SK-N-SH treated with all-trans-retinoic acid at 6 μM for 48 hours (cell line): ENCODE data around the gene PCBD2.

ENCODE experiments used
- ATAC-seq: fragments of 200-7000 bp; cut with Tn5 transposase; 3 replicates; pipeline ENCODE4 v1.9.1; 2020; ENCODE audit warnings: mild to moderate bottlenecking, moderate library complexity
- CREB5 ChIP-seq: fragments of 250-450 bp; sonication (Bioruptor Pico); IDR thresholded peaks from 2 replicates; pipeline ENCODE4 v1.5.1; 2020; ENCODE audit warnings: low read depth, mild to moderate bottlenecking, moderate library complexity
- CSDC2 ChIP-seq: fragments of 250-450 bp; sonication (Bioruptor Pico); IDR thresholded peaks from 2 replicates; pipeline ENCODE4 v1.5.0; 2020; ENCODE audit warnings: mild to moderate bottlenecking, moderate library complexity
- CSRNP3 ChIP-seq: fragments of 250-450 bp; sonication (Bioruptor Pico); IDR thresholded peaks from 2 replicates; pipeline ENCODE4 v1.5.1; 2021; ENCODE audit warnings: mild to moderate bottlenecking, moderate library complexity
- ESRRG ChIP-seq: fragments of 250-450 bp; sonication (Bioruptor Pico); IDR thresholded peaks from 2 replicates; pipeline ENCODE4 v1.6.1; 2021; ENCODE audit warnings: mild to moderate bottlenecking
- GLIS3 ChIP-seq: fragments of 250-450 bp; sonication (Bioruptor Pico); IDR thresholded peaks from 2 replicates; pipeline ENCODE4 v1.5.0; 2020; ENCODE audit warnings: mild to moderate bottlenecking, moderate library complexity
- ISL1 ChIP-seq: fragments of 250-450 bp; sonication (Bioruptor Pico); IDR thresholded peaks from 2 replicates; pipeline ENCODE4 v2.1.2; 2022; ENCODE audit warnings: mild to moderate bottlenecking, moderate library complexity
- OSR1 ChIP-seq: fragments of 250-450 bp; sonication (Bioruptor Pico); IDR thresholded peaks from 2 replicates; pipeline ENCODE4 v1.8.0; 2022; ENCODE audit warnings: moderate library complexity, mild to moderate bottlenecking, inconsistent platforms
- PATZ1 ChIP-seq: fragments of 250-450 bp; sonication (Bioruptor Pico); IDR thresholded peaks from 2 replicates; pipeline ENCODE4 v1.8.0; 2020; ENCODE audit warnings: mild to moderate bottlenecking, moderate library complexity, borderline replicate concordance
- PPARA ChIP-seq: fragments of 250-450 bp; sonication (Bioruptor Pico); IDR thresholded peaks from 2 replicates; pipeline ENCODE4 v1.5.0; 2020; ENCODE audit warnings: mild to moderate bottlenecking, borderline replicate concordance
- RARB ChIP-seq: fragments of 250-450 bp; sonication (Bioruptor Pico); IDR thresholded peaks from 2 replicates; pipeline ENCODE4 v1.8.0; 2021; ENCODE audit warnings: mild to moderate bottlenecking, moderate library complexity
- SNAI2 ChIP-seq: fragments of 250-450 bp; sonication (Bioruptor Pico); IDR thresholded peaks from 2 replicates; pipeline ENCODE4 v1.5.0; 2020; ENCODE audit warnings: mild to moderate bottlenecking, moderate library complexity
- TCF4 ChIP-seq: fragments of 250-450 bp; sonication (Bioruptor Pico); IDR thresholded peaks from 2 replicates; pipeline ENCODE4 v1.8.0; 2021; ENCODE audit warnings: mild to moderate bottlenecking, moderate library complexity, borderline replicate concordance
- ZC3H10 ChIP-seq: fragments of 250-450 bp; sonication (Bioruptor Pico); IDR thresholded peaks from 2 replicates; pipeline ENCODE4 v1.5.1; 2021; ENCODE audit warnings: mild to moderate bottlenecking, moderate library complexity
- ZNF565 ChIP-seq: fragments of 450-650 bp; formaldehyde crosslinking; conservative IDR thresholded peaks from 2 replicates; pipeline ENCODE4 v1.5.0; 2020; ENCODE audit warnings: low read depth, mild to moderate bottlenecking, moderate library complexity
- ZNF70 ChIP-seq: fragments of 450-650 bp; formaldehyde crosslinking; IDR thresholded peaks from 2 replicates; pipeline ENCODE4 v1.5.0; 2020; ENCODE audit warnings: mild to moderate bottlenecking, moderate library complexity
- TF ChIP-seq, protein P1 (sequence below): fragments of 250-450 bp; sonication (Bioruptor Pico); IDR thresholded peaks from 2 replicates; pipeline ENCODE4 v1.5.0; 2020; ENCODE audit warnings: mild to moderate bottlenecking, moderate library complexity
- TF ChIP-seq, protein P2 (sequence below): fragments of 250-450 bp; sonication (Bioruptor Pico); IDR thresholded peaks from 2 replicates; pipeline ENCODE4 v1.8.0; 2021; ENCODE audit warnings: low read depth, mild to moderate bottlenecking, moderate library complexity, borderline replicate concordance

The PCBD2 gene

DNA sequence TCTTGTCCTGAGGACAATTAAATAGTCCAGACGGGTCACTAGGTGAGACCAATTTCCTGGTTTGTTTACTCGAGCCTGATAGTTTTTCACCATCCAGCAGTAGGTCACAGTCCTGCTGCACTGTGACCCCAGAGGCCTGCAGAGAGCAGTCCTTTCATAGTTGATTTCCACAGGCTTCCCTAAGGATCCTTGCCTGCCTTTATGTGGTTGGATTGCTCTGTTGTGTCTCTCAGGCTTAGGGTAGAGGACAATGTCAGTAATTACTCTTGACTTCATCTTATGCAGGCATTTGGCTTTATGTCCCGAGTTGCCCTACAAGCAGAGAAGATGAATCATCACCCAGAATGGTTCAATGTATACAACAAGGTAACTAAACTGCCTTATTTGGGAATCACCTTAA lies 53.8 kb downstream of the PCBD2 start (continued):
- TF ChIP-seq CREB5 (CRISPR knock-in tag), result no peak
- no peak for TF ChIP-seq ISL1 (CRISPR knock-in tag)
- no peak for TF ChIP-seq ZNF565 (CRISPR knock-in tag)
- no peak for TF ChIP-seq OSR1 (CRISPR knock-in tag)
- TF ChIP-seq ESRRG (CRISPR knock-in tag), result no peak

DNA sequence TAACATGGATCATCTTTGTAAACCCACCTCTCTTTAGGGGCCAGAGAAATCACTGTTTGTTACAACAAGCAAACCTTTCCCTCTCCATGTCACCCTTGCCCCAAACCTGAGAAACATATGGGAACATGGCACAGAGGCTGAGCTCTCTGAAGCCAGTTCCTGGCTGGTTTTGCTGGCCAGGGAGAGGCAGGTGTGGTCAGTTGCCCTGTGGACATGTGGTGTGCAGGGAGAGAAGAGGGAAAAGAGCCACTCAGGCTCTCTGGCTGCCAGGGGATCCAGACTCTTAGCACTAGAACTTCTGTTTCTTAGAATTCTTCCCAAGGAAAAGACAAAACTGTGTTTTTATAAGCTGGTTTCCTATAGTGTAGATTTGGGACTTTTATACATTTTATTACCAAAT lies 58.2 kb downstream of the PCBD2 start:
- no peak for ATAC-seq
- no peak for TF ChIP-seq ZNF565 (CRISPR knock-in tag)
- no peak for TF ChIP-seq CSRNP3 (CRISPR knock-in tag)
- TF ChIP-seq CSDC2 (CRISPR knock-in tag), result no peak
- no peak for TF ChIP-seq CREB5 (CRISPR knock-in tag)
- TF ChIP-seq SNAI2 (CRISPR knock-in tag), result no peak

DNA sequence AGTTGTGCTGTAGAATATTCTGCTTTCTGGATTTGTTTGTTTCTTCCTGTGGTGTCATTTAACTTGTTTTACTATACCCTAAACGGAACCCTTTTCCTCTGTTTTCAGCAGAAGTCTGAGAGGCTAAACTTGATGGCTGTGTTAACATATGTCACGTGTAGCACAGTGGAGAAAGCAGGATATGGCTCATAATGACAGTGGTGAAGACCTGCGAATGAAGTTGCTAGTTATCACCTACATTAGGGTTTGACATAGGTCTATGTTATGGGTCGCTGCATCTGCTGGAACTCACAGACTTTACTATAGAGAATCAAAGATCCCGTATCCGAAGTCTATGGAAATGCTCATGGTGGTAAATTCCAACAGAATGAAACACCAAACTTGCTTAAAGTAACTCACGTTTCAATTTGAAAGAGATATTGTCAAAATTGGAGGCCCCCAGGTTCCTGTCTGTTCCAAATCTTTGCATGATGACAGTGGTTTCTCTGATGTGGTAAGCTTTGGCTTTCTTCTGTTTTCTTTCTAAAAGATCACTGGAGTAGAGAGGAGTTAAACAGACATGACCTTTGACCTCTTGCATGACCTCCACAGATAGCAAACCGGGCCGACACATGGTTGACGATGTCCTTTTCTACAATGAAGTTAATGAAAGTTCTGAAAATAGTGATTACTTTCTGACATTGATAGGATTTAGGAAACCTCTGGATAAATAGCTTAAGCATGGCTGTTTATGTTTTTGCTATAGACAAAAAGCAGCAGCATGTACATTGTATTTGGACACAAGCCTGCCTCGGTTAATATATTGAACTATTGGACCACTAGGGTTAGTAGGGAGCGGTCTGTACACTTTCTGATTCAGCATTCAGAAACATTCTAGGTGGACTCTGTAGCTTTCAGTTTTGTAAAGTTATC lies 59.7 kb downstream of the PCBD2 start:
- ATAC-seq, result no peak
- TF ChIP-seq ZNF565 (CRISPR knock-in tag) (no peak), TCF4 (CRISPR knock-in tag) (no peak)

DNA sequence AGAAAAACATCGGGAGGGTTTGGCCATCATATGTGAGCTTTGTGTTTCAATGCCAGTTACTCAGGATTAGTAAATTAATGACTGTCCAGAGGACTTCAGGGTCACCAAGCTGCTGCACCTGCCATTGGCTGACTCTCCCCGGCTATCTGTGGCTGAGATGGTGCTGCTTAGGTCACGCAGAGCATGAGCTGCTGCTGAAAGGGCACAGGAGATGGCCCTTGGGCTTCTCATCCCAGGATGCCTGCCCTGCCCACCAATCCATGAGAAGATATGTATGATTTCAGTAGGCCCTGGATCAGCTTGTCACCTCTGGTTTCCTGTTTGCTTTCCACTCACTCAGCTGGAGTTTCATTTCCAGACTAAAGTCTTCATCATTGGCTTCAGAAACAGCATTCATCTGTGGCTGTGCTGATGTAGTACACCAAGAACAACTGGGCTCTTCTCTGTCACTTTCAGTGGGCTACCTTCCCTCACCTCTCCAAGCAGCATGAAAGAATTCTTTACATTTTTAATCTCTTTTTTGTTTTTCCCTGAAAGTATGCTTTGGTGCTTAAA lies 60.4 kb downstream of the PCBD2 start:
- no peak for ATAC-seq
- TF ChIP-seq PPARA (CRISPR knock-in tag) (no peak), ZC3H10 (CRISPR knock-in tag) (no peak), CSRNP3 (CRISPR knock-in tag) (no peak), OSR1 (CRISPR knock-in tag) (no peak), ISL1 (CRISPR knock-in tag) (no peak), ZNF565 (CRISPR knock-in tag) (no peak), ZNF70 (CRISPR knock-in tag) (no peak), PATZ1 (CRISPR knock-in tag) (no peak), TCF4 (CRISPR knock-in tag) (no peak), ESRRG (CRISPR knock-in tag) (no peak), GLIS3 (CRISPR knock-in tag) (no peak), SNAI2 (CRISPR knock-in tag) (no peak), RARB (CRISPR knock-in tag) (no peak)
- TF ChIP-seq, protein P1, sequence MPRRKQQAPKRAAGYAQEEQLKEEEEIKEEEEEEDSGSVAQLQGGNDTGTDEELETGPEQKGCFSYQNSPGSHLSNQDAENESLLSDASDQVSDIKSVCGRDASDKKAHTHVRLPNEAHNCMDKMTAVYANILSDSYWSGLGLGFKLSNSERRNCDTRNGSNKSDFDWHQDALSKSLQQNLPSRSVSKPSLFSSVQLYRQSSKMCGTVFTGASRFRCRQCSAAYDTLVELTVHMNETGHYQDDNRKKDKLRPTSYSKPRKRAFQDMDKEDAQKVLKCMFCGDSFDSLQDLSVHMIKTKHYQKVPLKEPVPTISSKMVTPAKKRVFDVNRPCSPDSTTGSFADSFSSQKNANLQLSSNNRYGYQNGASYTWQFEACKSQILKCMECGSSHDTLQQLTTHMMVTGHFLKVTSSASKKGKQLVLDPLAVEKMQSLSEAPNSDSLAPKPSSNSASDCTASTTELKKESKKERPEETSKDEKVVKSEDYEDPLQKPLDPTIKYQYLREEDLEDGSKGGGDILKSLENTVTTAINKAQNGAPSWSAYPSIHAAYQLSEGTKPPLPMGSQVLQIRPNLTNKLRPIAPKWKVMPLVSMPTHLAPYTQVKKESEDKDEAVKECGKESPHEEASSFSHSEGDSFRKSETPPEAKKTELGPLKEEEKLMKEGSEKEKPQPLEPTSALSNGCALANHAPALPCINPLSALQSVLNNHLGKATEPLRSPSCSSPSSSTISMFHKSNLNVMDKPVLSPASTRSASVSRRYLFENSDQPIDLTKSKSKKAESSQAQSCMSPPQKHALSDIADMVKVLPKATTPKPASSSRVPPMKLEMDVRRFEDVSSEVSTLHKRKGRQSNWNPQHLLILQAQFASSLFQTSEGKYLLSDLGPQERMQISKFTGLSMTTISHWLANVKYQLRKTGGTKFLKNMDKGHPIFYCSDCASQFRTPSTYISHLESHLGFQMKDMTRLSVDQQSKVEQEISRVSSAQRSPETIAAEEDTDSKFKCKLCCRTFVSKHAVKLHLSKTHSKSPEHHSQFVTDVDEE (CRISPR knock-in tag), result no peak
- TF ChIP-seq, protein P2, sequence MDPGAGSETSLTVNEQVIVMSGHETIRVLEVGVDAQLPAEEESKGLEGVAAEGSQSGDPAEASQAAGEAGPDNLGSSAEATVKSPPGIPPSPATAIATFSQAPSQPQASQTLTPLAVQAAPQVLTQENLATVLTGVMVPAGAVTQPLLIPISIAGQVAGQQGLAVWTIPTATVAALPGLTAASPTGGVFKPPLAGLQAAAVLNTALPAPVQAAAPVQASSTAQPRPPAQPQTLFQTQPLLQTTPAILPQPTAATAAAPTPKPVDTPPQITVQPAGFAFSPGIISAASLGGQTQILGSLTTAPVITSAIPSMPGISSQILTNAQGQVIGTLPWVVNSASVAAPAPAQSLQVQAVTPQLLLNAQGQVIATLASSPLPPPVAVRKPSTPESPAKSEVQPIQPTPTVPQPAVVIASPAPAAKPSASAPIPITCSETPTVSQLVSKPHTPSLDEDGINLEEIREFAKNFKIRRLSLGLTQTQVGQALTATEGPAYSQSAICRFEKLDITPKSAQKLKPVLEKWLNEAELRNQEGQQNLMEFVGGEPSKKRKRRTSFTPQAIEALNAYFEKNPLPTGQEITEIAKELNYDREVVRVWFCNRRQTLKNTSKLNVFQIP (CRISPR knock-in tag), result no peak
